HL-60 (cell line): ENCODE results near the gene KIAA0930.
"Not testable (repeated sequence)": the region's sequence is repeated elsewhere in the genome, so short reads cannot be mapped to it uniquely, and the experiment has no call there.

Source experiments
- POLR2AphosphoS5 ChIP-seq: IDR thresholded peaks from 2 replicates; pipeline ENCODE4 v1.6.1; 2012; ENCODE audit warnings: low read depth
- TF ChIP-seq, protein P1 (sequence below): IDR thresholded peaks from 2 replicates; pipeline ENCODE4 v1.6.1; 2012; ENCODE audit warnings: low read depth; ENCODE audit not compliant: insufficient replicate concordance

DNA sequence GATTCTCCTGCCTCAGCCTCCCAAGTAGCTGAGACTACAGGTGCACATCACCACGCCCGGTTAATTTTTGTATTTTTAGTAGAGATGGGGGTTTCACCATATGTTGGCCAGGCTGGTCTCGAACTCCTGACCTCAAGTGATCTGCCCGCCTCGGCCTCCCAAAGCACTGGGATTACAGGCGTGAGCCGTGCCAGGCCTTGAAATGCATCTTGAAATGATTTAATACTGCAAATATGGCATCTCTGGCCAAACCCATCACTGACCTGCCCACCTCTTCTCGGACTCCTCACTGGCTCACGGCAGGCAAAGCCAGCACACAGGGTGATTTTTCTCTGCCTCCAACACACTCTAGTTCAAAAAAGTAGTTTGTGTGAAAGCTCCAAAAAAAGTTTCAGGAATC lies 48.9 kb downstream of the KIAA0930 start:
- TF ChIP-seq, protein P1, sequence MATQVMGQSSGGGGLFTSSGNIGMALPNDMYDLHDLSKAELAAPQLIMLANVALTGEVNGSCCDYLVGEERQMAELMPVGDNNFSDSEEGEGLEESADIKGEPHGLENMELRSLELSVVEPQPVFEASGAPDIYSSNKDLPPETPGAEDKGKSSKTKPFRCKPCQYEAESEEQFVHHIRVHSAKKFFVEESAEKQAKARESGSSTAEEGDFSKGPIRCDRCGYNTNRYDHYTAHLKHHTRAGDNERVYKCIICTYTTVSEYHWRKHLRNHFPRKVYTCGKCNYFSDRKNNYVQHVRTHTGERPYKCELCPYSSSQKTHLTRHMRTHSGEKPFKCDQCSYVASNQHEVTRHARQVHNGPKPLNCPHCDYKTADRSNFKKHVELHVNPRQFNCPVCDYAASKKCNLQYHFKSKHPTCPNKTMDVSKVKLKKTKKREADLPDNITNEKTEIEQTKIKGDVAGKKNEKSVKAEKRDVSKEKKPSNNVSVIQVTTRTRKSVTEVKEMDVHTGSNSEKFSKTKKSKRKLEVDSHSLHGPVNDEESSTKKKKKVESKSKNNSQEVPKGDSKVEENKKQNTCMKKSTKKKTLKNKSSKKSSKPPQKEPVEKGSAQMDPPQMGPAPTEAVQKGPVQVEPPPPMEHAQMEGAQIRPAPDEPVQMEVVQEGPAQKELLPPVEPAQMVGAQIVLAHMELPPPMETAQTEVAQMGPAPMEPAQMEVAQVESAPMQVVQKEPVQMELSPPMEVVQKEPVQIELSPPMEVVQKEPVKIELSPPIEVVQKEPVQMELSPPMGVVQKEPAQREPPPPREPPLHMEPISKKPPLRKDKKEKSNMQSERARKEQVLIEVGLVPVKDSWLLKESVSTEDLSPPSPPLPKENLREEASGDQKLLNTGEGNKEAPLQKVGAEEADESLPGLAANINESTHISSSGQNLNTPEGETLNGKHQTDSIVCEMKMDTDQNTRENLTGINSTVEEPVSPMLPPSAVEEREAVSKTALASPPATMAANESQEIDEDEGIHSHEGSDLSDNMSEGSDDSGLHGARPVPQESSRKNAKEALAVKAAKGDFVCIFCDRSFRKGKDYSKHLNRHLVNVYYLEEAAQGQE: not testable (repeated sequence)
- TF ChIP-seq POLR2AphosphoS5: not testable (repeated sequence)
